K562 (cell line): ENCODE results near the gene ATP7B. TPM values are rescaled to one million over a fixed set of nuclear protein-coding genes. Genes with fewer than 3 reads are reported as not detected.

ENCODE experiments used
- ARID1B ChIP-seq: fragments of 450-650 bp; IDR thresholded peaks from 2 replicates; pipeline ENCODE4 v1.6.1; 2016; ENCODE audit warnings: antibody characterized with exemption, mild to moderate bottlenecking, inconsistent platforms
- ATF1 ChIP-seq, 2 experiments: fragments of 450-650 bp in 1 of 2; IDR thresholded peaks; 2 replicates each; pipeline ENCODE4 v1.6.1; 2016; ENCODE audit warnings: missing compliant biosample characterization in 1 of 2, missing genetic modification characterization in 1 of 2
- ATF7 ChIP-seq: fragments of 450-650 bp; IDR thresholded peaks from 2 replicates; pipeline ENCODE4 v1.7.1; 2014; ENCODE audit warnings: mild to moderate bottlenecking, moderate library complexity
- CC2D1A ChIP-seq: fragments of 450-650 bp; IDR thresholded peaks from 2 replicates; pipeline ENCODE4 v1.6.1; 2017; ENCODE audit warnings: mild to moderate bottlenecking
- ELF1 ChIP-seq: fragments of 200-800 bp; sonication (Bioruptor generic); IDR thresholded peaks from 2 replicates; pipeline ENCODE4 v1.6.1; 2016; ENCODE audit warnings: missing genetic modification characterization, missing compliant biosample characterization
- FOXK2 ChIP-seq, 2 experiments: fragments of 450-650 bp; IDR thresholded peaks in 1 of 2; conservative IDR thresholded peaks in 1 of 2; 2 replicates each; pipeline ENCODE4 v1.6.1; 2016; ENCODE audit warnings: low read depth in 2 of 2, mild to moderate bottlenecking in 1 of 2
- FOXO4 ChIP-seq: fragments of 450-650 bp; formaldehyde crosslinking; IDR thresholded peaks from 2 replicates; pipeline ENCODE4 v1.4.0; 2020; ENCODE audit warnings: mild to moderate bottlenecking, moderate library complexity
- HNRNPK ChIP-seq: fragments of 200-400 bp; formaldehyde crosslinking; IDR thresholded peaks from one replicate; pipeline ENCODE4 v1.6.1; 2018; ENCODE audit warnings: mild to moderate bottlenecking, low read depth, low read length; ENCODE audit not compliant: poor library complexity, severe bottlenecking
- L3MBTL2 ChIP-seq: fragments of 450-650 bp; IDR thresholded peaks from 2 replicates; pipeline ENCODE4 v1.6.1; 2016; ENCODE audit warnings: mild to moderate bottlenecking, moderate library complexity
- NELFE ChIP-seq: IDR thresholded peaks from 2 replicates; pipeline ENCODE4 v1.6.1; 2011; ENCODE audit warnings: mild to moderate bottlenecking; ENCODE audit not compliant: insufficient read depth, insufficient read length
- POLR2A ChIP-seq: fragments of 450-650 bp; conservative IDR thresholded peaks from 2 replicates; pipeline ENCODE4 v1.6.1; 2016
- RBFOX2 ChIP-seq: fragments of 200-400 bp; formaldehyde crosslinking; IDR thresholded peaks from 2 replicates; pipeline ENCODE4 v1.6.1; 2017; ENCODE audit warnings: low read depth, mild to moderate bottlenecking, low read length, moderate library complexity
- RNF219 ChIP-seq: fragments of 250-450 bp; sonication (Bioruptor Pico); IDR thresholded peaks from 2 replicates; pipeline ENCODE4 v1.5.0; 2022; ENCODE audit warnings: mild to moderate bottlenecking
- SMARCA4 ChIP-seq: fragments of 450-650 bp; IDR thresholded peaks from 2 replicates; pipeline ENCODE4 v1.6.1; 2016
- SP2 ChIP-seq: IDR thresholded peaks from 2 replicates; pipeline ENCODE4 v1.6.1; 2011; ENCODE audit warnings: mild to moderate bottlenecking, low read depth, low read length, moderate library complexity; ENCODE audit not compliant: poor library complexity, severe bottlenecking; ENCODE audit errors: extremely low read depth
- TAF1 ChIP-seq: IDR thresholded peaks from 2 replicates; pipeline ENCODE4 v1.6.1; 2011; ENCODE audit warnings: mild to moderate bottlenecking, low read length, moderate library complexity; ENCODE audit not compliant: insufficient read depth, control insufficient read depth, severe bottlenecking; ENCODE audit errors: extremely low read depth
- TARDBP ChIP-seq: fragments of 450-650 bp; IDR thresholded peaks from 2 replicates; pipeline ENCODE4 v1.6.1; 2016
- TFAP4 ChIP-seq: sonication (generic); formaldehyde crosslinking; IDR thresholded peaks from 2 replicates; pipeline ENCODE4 v1.8.0; 2022; ENCODE audit warnings: missing genetic modification reagents, mild to moderate bottlenecking, moderate library complexity, borderline replicate concordance
- USF1 ChIP-seq: sonication (generic); formaldehyde crosslinking; IDR thresholded peaks from 2 replicates; pipeline ENCODE4 v1.9.0; 2022; ENCODE audit warnings: mild to moderate bottlenecking, missing genetic modification reagents
- ZNF12 ChIP-seq: sonication (generic); formaldehyde crosslinking; IDR thresholded peaks from 2 replicates; pipeline ENCODE4 v1.4.0; 2020; ENCODE audit warnings: mild to moderate bottlenecking, missing genetic modification reagents
- ZNF239 ChIP-seq: fragments of 250-450 bp; sonication (Bioruptor Pico); IDR thresholded peaks from 2 replicates; pipeline ENCODE4 v1.4.0; 2020; ENCODE audit warnings: mild to moderate bottlenecking
- ZNF311 ChIP-seq: fragments of 250-450 bp; sonication (Bioruptor Pico); IDR thresholded peaks from 2 replicates; pipeline ENCODE4 v1.4.0; 2020; ENCODE audit warnings: mild to moderate bottlenecking, moderate library complexity
- polyA plus RNA-seq, 8 experiments: library from polyadenylated mRNA; depleted of rRNA in 4 of 8; stranded (reverse) in 5 of 8; unstranded in 3 of 8; fragments of >200 nt; fragmentation: Nextera tagmentation in 2 of 8; fragmentation: Illumina TruSeq in 1 of 8; extraction: Ambion mirVana in 2 of 8; extraction: Trizol in 1 of 8; gene quantifications; 2 replicates each; pipeline versions ENCODE4 v1.2.1 to v1.2.3, GENCODE V29; 2011 to 2014; ENCODE audit warnings: inconsistent platforms in 1 of 8, missing spikeins in 1 of 8
- total RNA-seq, 7 experiments: library from RNA; depleted of rRNA in 6 of 7; stranded (reverse); fragments of >200 nt in 6 of 7; fragmentation: Illumina TruSeq in 2 of 7; extraction: Trizol in 2 of 7; gene quantifications; 2 replicates each; pipeline versions ENCODE4 v1.2.1 to v1.2.3, GENCODE V29; 2011 to 2021; ENCODE audit warnings: low replicate concordance in 1 of 7

Gene ATP7B
- total and polyA plus RNA-seq, 9 of the 15 experiments (the other 6 are each of a cell fraction or from before 2014, with no cell fraction given), result 1.1 to 20.4 (median 8.5) TPM

- TF ChIP-seq TFAP4 (CRISPR knock-in tag) (peak; percentile 64; the same call in 1 of the 2 replicates), FOXO4 (CRISPR knock-in tag) (no peak), NELFE (no peak), ELF1 (tag) (no peak), ATF7 (peak; percentile 79; the same call in 1 of the 2 replicates), ARID1B (0 out of 2 replicates have a peak, but pooled peaks have one; percentile 18), ZNF12 (CRISPR knock-in tag) (no peak), L3MBTL2 (peak; percentile 61), ATF1 (CRISPR knock-in tag; IDR thresholded peaks at IDR 0.05) (no peak), ATF1 (tag; IDR thresholded peaks at IDR 0.05) (peak; percentile 70), SMARCA4 (0 out of 2 replicates have a peak, but pooled peaks have one; percentile 18), SP2 (no peak), FOXK2 (conservative IDR thresholded peaks at IDR 0.05 in 1 of 2, IDR thresholded peaks at IDR 0.05 in 1 of 2; ENCODE audit: low read depth in 2 of 2) (peak; percentile 66 to 70; a peak in 3 of 4 replicates), RNF219 (no peak), TARDBP (no peak), POLR2A (peak; percentile 58; the same call in 1 of the 2 replicates), ZNF239 (CRISPR knock-in tag) (no peak), RBFOX2 (peak; percentile 59), USF1 (CRISPR knock-in tag) (peak; percentile 97), CC2D1A (no peak), ZNF311 (CRISPR knock-in tag) (no peak), HNRNPK (no peak), TAF1 (peak; percentile 15)
Observed at GRCh38 chr13:51978796-51979556, 32.3 kb downstream of the ATP7B start (continued).
